ENCODE measurements around the gene IRF3.
"Not testable (repeated sequence)": the region's sequence is repeated elsewhere in the genome, so short reads cannot be mapped to it uniquely, and the experiment has no call there.

IRF3 gene

DNA sequence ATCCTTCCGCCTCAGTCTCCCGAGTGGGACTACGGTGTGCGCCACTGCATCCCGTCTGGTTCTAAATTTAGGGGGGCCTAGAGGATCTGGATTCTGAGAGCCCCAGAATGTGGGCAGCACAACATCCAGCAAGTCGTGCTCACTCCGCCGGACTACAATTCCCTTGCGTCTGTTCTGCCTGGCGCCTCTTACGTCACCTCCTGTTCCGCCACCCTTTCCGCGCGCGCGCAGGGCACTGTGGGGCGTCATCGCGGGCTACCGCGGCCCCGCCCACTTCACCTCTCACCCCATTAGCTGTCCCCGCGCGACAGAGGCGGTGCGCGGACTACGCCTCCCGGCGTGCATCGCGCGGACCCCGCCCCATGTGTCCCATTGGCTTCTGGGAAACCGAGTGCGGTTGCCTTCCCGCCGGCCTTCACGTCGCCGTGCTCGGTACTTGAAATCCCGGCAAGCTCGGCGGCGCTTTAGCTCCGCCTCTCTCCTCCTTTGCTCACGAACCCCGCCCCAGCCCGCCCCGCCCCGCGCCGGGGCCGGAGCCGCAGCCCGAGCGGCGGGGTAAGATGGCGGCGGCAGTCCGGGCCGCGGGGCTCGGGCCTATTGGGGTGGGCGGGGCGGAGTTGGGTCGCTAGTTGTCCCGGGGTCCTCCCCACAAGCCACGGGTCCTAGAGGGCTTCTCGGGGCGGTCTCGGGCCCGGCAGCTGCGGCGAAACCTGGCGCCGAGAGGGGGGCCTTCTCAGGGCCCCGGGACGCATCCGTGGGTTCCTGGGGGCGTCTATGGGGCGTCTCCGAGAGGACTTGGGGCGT, 23.8 kb downstream of the IRF3 start, which contains the start of gene SCAF1:
TSS of gene SCAF1 (plus strand) at position 522 of the 804 bp plus-strand sequence. CDS start 2,818 bp downstream, outside the sequence.
- no peaks in the 10 kb centered on the region for H3K9me3 Mint-ChIP-seq
- H3K27me3 Mint-ChIP-seq, result no peaks in the 10 kb centered on the region
- peak within 1 kb of the TSS; percentile 97 to 99 for H3K4me3 Mint-ChIP-seq
- peaks cover 34% of the 10 kb centered on the region for H3K36me3 Mint-ChIP-seq (ENCODE audit: insufficient read depth)
- peak; percentile 98 to 99 (median 98) for DNase-seq
- H3K4me1 Mint-ChIP-seq (ENCODE audit: low read depth in 2 of 2), result peaks cover 58% of the 10 kb centered on the region in 2 donors
- ATAC-seq (replicated peaks), result peak; percentile 69
- H3K27ac Mint-ChIP-seq, result peak within 1 kb of the TSS; percentile 97 to 98

DNA sequence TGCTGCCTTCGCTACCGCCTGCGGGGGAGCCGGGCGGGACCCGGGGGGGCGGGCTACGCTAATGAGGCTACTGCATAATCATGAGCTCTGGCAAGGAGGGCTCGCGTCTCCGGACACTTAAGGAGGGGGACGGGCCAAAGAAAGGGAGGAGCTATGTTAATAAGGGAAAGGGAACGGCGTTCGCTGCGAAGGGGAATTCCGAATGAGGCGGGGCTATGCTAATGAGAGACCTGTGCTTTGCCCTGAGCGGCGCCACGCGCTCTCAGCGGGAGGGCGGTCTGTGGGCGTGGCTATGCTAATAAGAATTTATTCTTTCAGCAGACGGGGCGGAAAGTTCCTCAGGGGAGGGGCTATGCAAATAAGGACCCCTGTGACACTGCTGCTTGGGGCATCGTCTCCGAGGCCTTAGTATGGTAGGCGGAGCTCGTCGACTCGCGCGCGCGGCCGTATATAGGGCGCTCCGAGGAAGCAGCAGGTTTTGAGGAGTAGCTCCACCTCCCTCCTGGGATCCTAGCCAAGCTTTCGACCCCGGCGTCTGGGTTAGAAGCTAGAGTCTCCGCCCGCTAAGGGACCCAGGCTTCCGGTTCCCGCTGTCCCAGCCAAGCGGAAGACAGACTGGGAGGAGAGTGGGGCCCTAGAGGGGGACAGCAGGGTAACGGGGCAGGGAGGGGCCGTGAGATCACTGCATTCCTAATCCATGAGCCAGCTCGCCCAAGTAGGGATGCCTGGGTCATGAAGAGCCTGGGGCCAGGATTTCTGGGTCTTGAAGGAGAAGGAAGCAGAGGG, 25.4 kb downstream of the IRF3 start, which contains the start of gene RRAS:
TSS of gene RRAS (minus strand) at position 31 of the 786 bp plus-strand sequence. CDS start 45 bp downstream, outside the sequence.
- DNase-seq (peak; percentile 99 to 100 (median 99)), ATAC-seq (replicated peaks) (peak; percentile 66)
- H3K27ac Mint-ChIP-seq, result peak within 1 kb of the TSS; percentile 97 to 98
- H3K4me1 Mint-ChIP-seq (ENCODE audit: low read depth in 2 of 2), result peaks cover 55 to 58% of the 10 kb centered on the region in 2 donors
- peaks cover 32% of the 10 kb centered on the region for H3K36me3 Mint-ChIP-seq (ENCODE audit: insufficient read depth)
- peak within 1 kb of the TSS; percentile 97 to 99 for H3K4me3 Mint-ChIP-seq
- H3K27me3 Mint-ChIP-seq, result no peaks in the 10 kb centered on the region
- no peaks in the 10 kb centered on the region for H3K9me3 Mint-ChIP-seq

- H3K36me3 Mint-ChIP-seq (ENCODE audit: insufficient read depth), result peaks cover 33% of the 10 kb centered on the region
- H3K9me3 Mint-ChIP-seq, result no peaks in the 10 kb centered on the region
- peak overlapping the region; percentile 97 to 99 for H3K4me3 Mint-ChIP-seq
- H3K27me3 Mint-ChIP-seq, result no peaks in the 10 kb centered on the region
- peaks cover 53 to 54% of the 10 kb centered on the region in 2 donors for H3K4me1 Mint-ChIP-seq (ENCODE audit: low read depth in 2 of 2)
- H3K27ac Mint-ChIP-seq, result peak overlapping the region; percentile 97 to 98
- DNase-seq, result no peak
- ATAC-seq (replicated peaks), result no peak
These were observed 26.1 kb downstream of the IRF3 start for GRCh38 chr19:49639401-49640112.

GRCh38 chr19:49637821-49638738, 27.6 kb downstream of the IRF3 start:
- H3K4me1 Mint-ChIP-seq (ENCODE audit: low read depth in 2 of 2), result peaks cover 40% of the 10 kb centered on the region in 2 donors
- H3K27me3 Mint-ChIP-seq, result no peaks in the 10 kb centered on the region
- no peaks in the 10 kb centered on the region for H3K9me3 Mint-ChIP-seq
- no peak for DNase-seq
- H3K36me3 Mint-ChIP-seq (ENCODE audit: insufficient read depth), result peaks cover 27% of the 10 kb centered on the region
- peak overlapping the region; percentile 97 to 99 for H3K4me3 Mint-ChIP-seq
- H3K27ac Mint-ChIP-seq, result peak overlapping the region; percentile 84 to 98
- ATAC-seq (replicated peaks), result no peak

DNA sequence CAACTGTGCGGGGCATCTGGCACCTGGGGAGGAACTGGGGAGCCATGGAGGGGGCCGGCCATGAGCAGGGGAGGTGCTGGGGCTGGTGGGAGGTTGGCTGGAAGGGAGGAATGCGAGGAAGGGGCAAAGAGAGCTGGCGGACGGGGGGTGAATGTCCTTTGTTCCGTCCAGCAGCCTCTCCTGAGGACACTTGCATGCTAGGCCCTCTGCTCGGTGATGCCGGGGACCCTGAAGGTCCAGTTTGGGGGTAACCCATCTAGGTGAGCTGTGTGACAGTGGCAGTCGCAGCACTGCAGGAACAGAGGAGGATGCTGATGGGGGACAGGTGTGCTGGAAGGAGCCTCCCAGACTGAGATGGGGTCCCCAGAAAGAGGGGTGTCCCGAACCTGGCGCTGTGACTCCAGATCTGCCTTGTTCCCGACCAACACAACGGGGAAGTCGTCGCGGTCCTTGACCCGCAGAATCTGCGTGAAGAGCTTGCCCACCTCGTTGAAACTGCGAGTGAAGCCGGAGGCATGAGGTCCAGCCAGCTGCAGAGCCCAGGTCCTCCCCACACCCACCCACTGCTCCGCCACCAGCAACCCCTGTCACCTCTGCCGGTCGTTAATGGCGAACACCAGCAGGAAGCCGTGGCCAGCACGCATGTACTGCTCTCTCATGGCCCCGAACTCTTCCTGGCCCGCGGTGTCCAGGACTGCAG, 29.3 kb downstream of the IRF3 start:
- no peak for ATAC-seq (replicated peaks)
- Mint-ChIP-seq H3K27ac (peak overlapping the region in 1 of 2 donors; percentile 87), H3K27me3 (no peaks in the 10 kb centered on the region), H3K4me3 (no peak overlapping the region), H3K36me3 (ENCODE audit: insufficient read depth) (peaks cover 25% of the 10 kb centered on the region), H3K9me3 (no peaks in the 10 kb centered on the region), H3K4me1 (ENCODE audit: low read depth in 2 of 2) (peaks cover 28 to 30% of the 10 kb centered on the region in 2 donors)
- DNase-seq, result no peak

DNA sequence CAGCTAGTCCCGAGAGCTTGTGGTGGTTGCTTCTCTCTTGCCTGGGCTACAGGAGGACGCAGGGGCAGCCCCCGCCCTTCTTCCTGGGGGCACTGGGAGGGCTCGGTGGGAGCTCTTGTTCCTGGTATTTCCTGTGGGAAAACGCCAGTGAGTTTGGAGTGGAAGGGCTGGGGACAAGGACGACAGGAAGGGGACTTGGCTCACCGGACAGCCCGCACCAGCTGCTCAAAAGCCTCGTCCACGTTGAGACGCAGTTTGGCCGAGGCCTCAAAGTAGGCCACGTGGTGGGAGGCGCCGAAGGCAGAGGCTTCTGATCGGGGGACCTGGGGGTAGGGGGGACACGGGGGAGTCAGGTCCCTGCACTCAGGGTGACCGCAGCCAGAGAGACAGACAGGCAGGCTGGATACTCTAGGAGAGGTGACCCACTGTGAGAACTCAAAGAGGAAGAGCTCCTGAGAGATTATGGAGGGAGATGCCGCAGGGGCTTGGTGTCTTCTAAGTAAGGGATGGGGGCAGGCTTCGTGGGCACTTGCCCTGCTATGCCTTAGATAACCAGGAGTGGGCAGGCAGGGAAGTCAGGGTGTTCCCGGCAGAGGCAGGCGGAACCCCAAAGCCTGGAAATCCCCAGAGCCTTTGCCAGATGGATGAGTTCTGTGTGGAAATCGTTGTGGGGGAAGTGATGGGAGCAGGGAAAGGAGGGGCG, 30.0 kb downstream of the IRF3 start:
- ATAC-seq (replicated peaks), result no peak
- no peak for DNase-seq
- H3K27ac Mint-ChIP-seq, result peak overlapping the region in 1 of 2 donors; percentile 87
- H3K4me1 Mint-ChIP-seq (ENCODE audit: low read depth in 2 of 2), result peaks cover 24 to 25% of the 10 kb centered on the region in 2 donors
- H3K27me3 Mint-ChIP-seq, result no peaks in the 10 kb centered on the region
- peaks cover 24% of the 10 kb centered on the region for H3K36me3 Mint-ChIP-seq (ENCODE audit: insufficient read depth)
- H3K4me3 Mint-ChIP-seq, result no peak overlapping the region
- H3K9me3 Mint-ChIP-seq, result no peaks in the 10 kb centered on the region

- H3K27me3 Mint-ChIP-seq; H3K27ac Mint-ChIP-seq; ATAC-seq (replicated peaks); H3K4me3 Mint-ChIP-seq; H3K9me3 Mint-ChIP-seq; DNase-seq: not testable (repeated sequence)
- Mint-ChIP-seq H3K4me1 (ENCODE audit: low read depth in 2 of 2) (peaks cover 7 to 12% of the 10 kb centered on the region in 2 donors), H3K36me3 (ENCODE audit: insufficient read depth) (peaks cover 14% of the 10 kb centered on the region)
These were observed 32.4 kb downstream of the IRF3 start for GRCh38 chr19:49633273-49633672.

DNA sequence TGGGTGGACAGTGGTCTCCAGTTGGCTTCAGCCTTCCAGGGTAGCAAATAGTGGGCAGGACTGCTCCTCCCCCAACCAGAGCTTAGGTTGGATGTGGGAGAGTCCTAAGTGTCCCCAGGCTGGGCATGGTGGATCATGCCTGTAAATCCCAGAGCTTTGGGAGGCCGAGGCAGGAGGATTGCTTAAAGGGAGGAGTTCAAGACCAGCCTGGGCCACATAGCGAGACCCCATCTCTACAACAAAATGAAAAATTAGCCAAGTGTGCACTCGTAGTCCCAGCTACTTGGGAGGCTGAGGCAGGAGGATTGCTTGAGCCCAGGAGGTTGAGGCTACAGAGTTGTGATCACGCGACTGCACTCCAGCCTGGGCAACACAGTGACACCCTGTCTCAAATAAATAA, 33.1 kb downstream of the IRF3 start:
- no peak overlapping the region for H3K27ac Mint-ChIP-seq
- ATAC-seq (replicated peaks), result no peak
- H3K4me1 Mint-ChIP-seq (ENCODE audit: low read depth in 2 of 2), result peaks cover under 1 to 8% of the 10 kb centered on the region in 2 donors
- DNase-seq, result no peak
- H3K27me3 Mint-ChIP-seq, result no peaks in the 10 kb centered on the region
- no peak overlapping the region for H3K4me3 Mint-ChIP-seq
- H3K36me3 Mint-ChIP-seq (ENCODE audit: insufficient read depth), result peaks cover 14% of the 10 kb centered on the region
- no peaks in the 10 kb centered on the region for H3K9me3 Mint-ChIP-seq

DNA sequence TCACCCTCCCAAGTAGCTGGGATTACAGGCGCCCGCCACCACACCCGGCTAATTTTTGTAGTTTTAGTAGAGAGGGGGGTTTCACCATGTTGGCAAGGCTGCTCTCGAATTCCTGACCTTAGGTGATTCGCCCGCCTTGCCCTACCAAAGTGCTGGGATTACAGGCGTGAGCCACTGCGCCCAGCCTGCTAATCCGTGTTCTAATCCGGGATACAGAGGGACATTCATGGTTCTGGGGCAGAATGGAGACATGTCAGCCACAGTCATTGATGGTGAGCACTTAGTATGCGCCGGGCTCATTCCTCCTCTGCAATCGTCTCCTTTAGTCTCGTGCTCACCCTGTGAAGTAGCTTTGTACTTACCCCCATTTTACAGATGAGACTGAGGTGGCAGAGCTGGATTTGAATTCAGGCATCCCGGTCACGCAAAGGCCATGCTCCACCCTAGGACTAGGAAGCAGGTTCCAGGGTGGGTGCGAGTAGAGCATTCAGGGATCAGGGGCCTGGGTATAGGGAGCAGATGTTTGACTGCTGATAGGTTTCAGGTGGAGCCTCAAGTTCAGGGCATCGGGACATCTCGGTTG, 34.0 kb downstream of the IRF3 start:
- Mint-ChIP-seq H3K36me3 (ENCODE audit: insufficient read depth) (peaks cover 19% of the 10 kb centered on the region), H3K27me3 (no peaks in the 10 kb centered on the region), H3K9me3 (no peaks in the 10 kb centered on the region), H3K4me1 (ENCODE audit: low read depth in 2 of 2) (peaks cover 0 to 8% of the 10 kb centered on the region in 2 donors), H3K4me3 (no peak overlapping the region), H3K27ac (peak overlapping the region in 1 of 2 donors; percentile 1)
- no peak for ATAC-seq (replicated peaks)
- no peak for DNase-seq

GRCh38 chr19:49631014-49631588, 34.6 kb downstream of the IRF3 start:
- DNase-seq, result no peak
- no peak for ATAC-seq (replicated peaks)
- no peaks in the 10 kb centered on the region for H3K27me3 Mint-ChIP-seq
- peak overlapping the region; percentile 1 to 16 for H3K27ac Mint-ChIP-seq
- H3K9me3 Mint-ChIP-seq, result no peaks in the 10 kb centered on the region
- H3K4me1 Mint-ChIP-seq (ENCODE audit: low read depth in 2 of 2), result peaks cover 0 to 8% of the 10 kb centered on the region in 2 donors
- H3K4me3 Mint-ChIP-seq, result no peak overlapping the region
- H3K36me3 Mint-ChIP-seq (ENCODE audit: insufficient read depth), result peaks cover 24% of the 10 kb centered on the region

- ATAC-seq (replicated peaks) (no peak), DNase-seq (no peak)
- H3K27me3 Mint-ChIP-seq, result no peaks in the 10 kb centered on the region
- H3K36me3 Mint-ChIP-seq (ENCODE audit: insufficient read depth), result peaks cover 22% of the 10 kb centered on the region
- no peaks in the 10 kb centered on the region for H3K9me3 Mint-ChIP-seq
- H3K4me1 Mint-ChIP-seq (ENCODE audit: low read depth in 2 of 2), result no peaks in the 10 kb centered on the region
- H3K27ac Mint-ChIP-seq, result peak overlapping the region; percentile 3 to 65
- H3K4me3 Mint-ChIP-seq, result no peak overlapping the region
These were observed 36.0 kb downstream of the IRF3 start for GRCh38 chr19:49629659-49630058.
